PFSK-1 (cell line): ENCODE data around the gene TRPV3.

Source experiments
- FOXP2 ChIP-seq: optimal IDR thresholded peaks from 2 replicates; pipeline ENCODE3; 2011; ENCODE audit warnings: borderline replicate concordance, control low read depth, inconsistent platforms; ENCODE audit not compliant: insufficient read depth; ENCODE audit errors: extremely low read length, extremely low read depth
- POLR2AphosphoS5 ChIP-seq: IDR thresholded peaks from 2 replicates; pipeline ENCODE4 v1.6.1; 2012; ENCODE audit warnings: low read depth, mild to moderate bottlenecking, control low read depth, low read length, moderate library complexity
- REST ChIP-seq, 2 experiments: IDR thresholded peaks; 2 replicates each; pipeline versions ENCODE4 v1.6.1 to v1.8.0; 2011 to 2012; ENCODE audit warnings: low read depth in 2 of 2, low read length in 2 of 2, control low read depth in 1 of 2, inconsistent platforms in 1 of 2, mild to moderate bottlenecking in 1 of 2, moderate library complexity in 1 of 2; ENCODE audit not compliant: insufficient read depth in 1 of 2
- SIN3A ChIP-seq: IDR thresholded peaks from 2 replicates; pipeline ENCODE4 v1.6.1; 2012; ENCODE audit warnings: mild to moderate bottlenecking, low read length, moderate library complexity, borderline replicate concordance; ENCODE audit not compliant: insufficient read depth
- TAF1 ChIP-seq: IDR thresholded peaks from 2 replicates; pipeline ENCODE4 v1.6.1; 2012; ENCODE audit warnings: low read length, control low read depth, borderline replicate concordance; ENCODE audit not compliant: insufficient read depth

Gene TRPV3

DNA sequence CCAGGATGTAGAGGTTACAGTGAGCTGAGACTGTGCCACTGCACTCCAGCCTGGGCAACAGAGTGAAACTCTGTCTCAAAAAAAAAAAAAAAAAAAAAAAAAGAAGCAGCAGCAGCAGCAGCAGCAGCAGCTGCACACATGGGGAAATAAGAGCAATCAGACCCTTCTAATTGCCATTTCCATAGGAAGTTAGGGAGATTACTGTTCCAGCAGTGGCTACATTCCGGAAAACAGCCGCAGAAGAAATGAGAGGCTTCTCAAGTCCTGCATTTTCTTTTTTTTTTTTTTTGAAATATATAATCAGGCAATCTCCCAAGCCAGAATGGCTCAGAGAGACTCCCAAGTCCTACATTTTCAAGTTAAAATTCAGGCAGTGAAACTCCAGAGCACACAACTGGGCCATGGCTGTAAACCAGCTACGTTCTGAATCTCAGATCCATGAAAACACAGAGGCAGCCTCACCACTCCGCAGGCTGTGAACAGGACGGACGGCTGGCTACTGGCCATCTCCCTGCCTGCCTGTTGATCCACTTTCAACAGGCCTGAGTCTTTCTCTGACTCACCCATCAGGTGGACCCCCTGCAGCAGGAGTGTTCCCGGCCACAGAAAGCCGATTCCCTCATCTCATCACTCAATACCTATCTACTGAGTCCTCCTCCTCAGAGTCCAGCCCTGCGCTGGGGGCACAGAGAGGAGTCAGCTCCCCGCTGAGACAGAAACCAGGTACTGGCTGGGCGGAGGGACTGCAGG is 36.6 kb upstream of the TRPV3 start:
- TF ChIP-seq REST (IDR thresholded peaks at IDR 0.05; ENCODE audit: insufficient read depth in 1 of 2, low read depth in 2 of 2, low read length in 2 of 2) (no peak), POLR2AphosphoS5 (no peak), SIN3A (no peak), FOXP2 (no peak), TAF1 (no peak)

DNA sequence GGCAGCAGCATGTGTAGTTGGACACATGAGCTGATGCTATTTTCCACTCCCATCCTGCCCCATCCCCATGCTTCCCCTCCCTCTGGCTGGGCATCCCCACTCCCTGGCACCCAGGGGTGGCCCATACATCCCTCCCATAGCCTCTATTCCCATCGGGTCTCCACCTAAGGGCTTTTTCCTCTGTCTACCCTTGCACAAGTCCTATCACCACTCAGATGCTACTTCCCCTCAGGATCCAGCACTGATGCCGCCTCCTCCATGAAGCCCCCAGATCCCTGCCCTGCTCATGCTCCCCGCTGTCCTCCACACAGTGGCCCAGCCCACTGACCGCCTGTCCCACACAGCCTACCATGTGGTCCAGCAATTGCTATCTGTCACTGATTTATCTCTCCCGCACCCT is 35.8 kb upstream of the TRPV3 start:
- TF ChIP-seq REST (IDR thresholded peaks at IDR 0.05; ENCODE audit: insufficient read depth in 1 of 2, low read depth in 2 of 2, low read length in 2 of 2) (no peak), SIN3A (no peak), FOXP2 (no peak), POLR2AphosphoS5 (no peak), TAF1 (no peak)

DNA sequence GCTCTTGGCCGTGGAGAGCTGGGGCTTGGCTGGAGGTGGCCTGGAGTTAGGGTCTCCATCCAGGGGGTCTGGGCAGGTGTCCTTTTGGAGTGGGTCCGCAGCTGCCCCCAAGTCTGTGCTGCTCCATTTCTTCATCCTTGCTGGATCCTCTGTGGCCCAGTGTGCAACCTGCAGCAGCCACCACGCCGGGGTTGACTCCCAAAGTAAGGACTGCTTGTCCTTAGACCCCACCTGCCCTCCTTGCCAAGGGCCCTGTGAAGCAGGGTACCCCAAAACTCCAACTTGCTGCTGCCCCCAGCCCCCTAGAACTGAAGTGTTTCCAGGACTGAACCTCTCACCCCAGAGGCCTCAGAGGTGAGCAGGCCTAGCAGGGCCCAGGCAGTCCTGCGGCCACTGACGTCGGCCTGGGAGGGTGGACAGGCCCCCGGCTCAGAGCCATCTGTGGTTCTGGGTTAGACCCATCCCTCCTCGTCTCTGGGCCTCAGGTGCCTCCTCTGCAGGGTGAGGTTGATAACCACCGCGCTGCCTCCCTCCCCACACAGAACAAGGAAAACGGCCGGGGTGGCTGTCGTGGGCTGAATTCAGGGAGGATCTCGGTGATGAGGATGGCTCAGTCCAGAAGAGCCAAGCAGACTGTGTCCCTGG is 34.7 kb upstream of the TRPV3 start:
- TF ChIP-seq REST (IDR thresholded peaks at IDR 0.05; ENCODE audit: insufficient read depth in 1 of 2, low read depth in 2 of 2, low read length in 2 of 2), result no peak
- TF ChIP-seq POLR2AphosphoS5, result no peak
- TF ChIP-seq SIN3A, result no peak
- TF ChIP-seq TAF1, result no peak
- TF ChIP-seq FOXP2, result no peak

DNA sequence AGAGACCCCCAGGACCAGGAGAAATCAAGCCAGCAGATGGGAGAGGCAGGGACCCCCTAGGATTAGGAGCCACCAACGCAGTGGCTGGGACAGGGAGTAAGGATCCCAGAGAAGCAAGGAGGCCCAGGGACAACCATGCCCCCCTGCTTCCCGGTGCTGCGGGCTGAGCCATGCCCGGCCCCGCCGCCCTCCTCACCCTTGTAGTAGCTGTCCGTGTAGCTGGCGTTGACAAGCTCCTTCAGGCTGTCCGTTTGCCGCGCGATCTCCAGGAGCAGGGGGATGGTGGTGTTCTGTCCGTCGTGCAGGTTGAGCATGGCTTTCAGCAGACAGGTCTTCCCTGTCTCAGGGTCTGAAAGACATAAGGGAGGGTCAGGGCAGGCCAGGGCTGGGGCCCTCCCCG is 33.2 kb upstream of the TRPV3 start:
- TF ChIP-seq POLR2AphosphoS5, result no peak
- no peak for TF ChIP-seq REST (IDR thresholded peaks at IDR 0.05; ENCODE audit: insufficient read depth in 1 of 2, low read depth in 2 of 2, low read length in 2 of 2)
- no peak for TF ChIP-seq TAF1
- TF ChIP-seq SIN3A, result no peak
- no peak for TF ChIP-seq FOXP2
